HG02943 (cell line): Measurements from ENCODE around the gene LRFN2.
A peak's percentile ranks its signal among the peaks of the same experiment; 100 is the strongest.

Experiments
- ATAC-seq: cut with Tn5 transposase; IDR thresholded peaks from one replicate; pipeline ENCODE4 v1.9.1; 2021; ENCODE audit warnings: mild to moderate bottlenecking, low read depth, moderate library complexity; ENCODE audit not compliant: unreplicated experiment

LRFN2 gene

GRCh38 chr6:40587240-40588069, at the start of gene LRFN2:
TSS of gene LRFN2 (minus strand) at chr6:40587364.
- peak; percentile 54 for ATAC-seq

GRCh38 chr6:40634429-40634828, 47.3 kb upstream of the LRFN2 start:
- no peak for ATAC-seq

GRCh38 chr6:40631744-40632143, 44.6 kb upstream of the LRFN2 start:
- no peak for ATAC-seq

- no peak for ATAC-seq
These were observed 43.3 kb upstream of the LRFN2 start for GRCh38 chr6:40630488-40630887.

GRCh38 chr6:40630051-40630450, 42.9 kb upstream of the LRFN2 start:
- no peak for ATAC-seq

GRCh38 chr6:40629463-40629862, 42.3 kb upstream of the LRFN2 start:
- no peak for ATAC-seq

- ATAC-seq, result no peak
These were observed 40.2 kb upstream of the LRFN2 start for GRCh38 chr6:40627316-40627715.

GRCh38 chr6:40626886-40627285, 39.7 kb upstream of the LRFN2 start:
- ATAC-seq, result no peak

GRCh38 chr6:40623932-40624331, 36.8 kb upstream of the LRFN2 start:
- no peak for ATAC-seq

GRCh38 chr6:40623178-40623577, 36.0 kb upstream of the LRFN2 start:
- no peak for ATAC-seq

- ATAC-seq, result no peak
These were observed 33.5 kb upstream of the LRFN2 start for GRCh38 chr6:40620574-40621240.

- ATAC-seq, result no peak
These were observed 27.5 kb upstream of the LRFN2 start for GRCh38 chr6:40614671-40615070.

- ATAC-seq, result no peak
These were observed 24.7 kb upstream of the LRFN2 start for GRCh38 chr6:40611912-40612311.

GRCh38 chr6:40611434-40611833, 24.3 kb upstream of the LRFN2 start:
- ATAC-seq, result no peak

- no peak for ATAC-seq
These were observed 23.1 kb upstream of the LRFN2 start for GRCh38 chr6:40610229-40610628.

- ATAC-seq, result no peak
These were observed 19.8 kb upstream of the LRFN2 start for GRCh38 chr6:40606981-40607380.

GRCh38 chr6:40606526-40606925, 19.4 kb upstream of the LRFN2 start:
- ATAC-seq, result no peak

GRCh38 chr6:40604082-40604481, 16.9 kb upstream of the LRFN2 start:
- no peak for ATAC-seq

GRCh38 chr6:40599555-40599954, 12.4 kb upstream of the LRFN2 start:
- no peak for ATAC-seq

GRCh38 chr6:40598516-40598915, 11.4 kb upstream of the LRFN2 start:
- ATAC-seq, result no peak

GRCh38 chr6:40597301-40597700, 10.1 kb upstream of the LRFN2 start:
- ATAC-seq, result no peak

- no peak for ATAC-seq
These were observed 1.3 kb upstream of the LRFN2 start for GRCh38 chr6:40588480-40588879.
